ENCODE data around the gene SS18L1.

The SS18L1 gene

DNA sequence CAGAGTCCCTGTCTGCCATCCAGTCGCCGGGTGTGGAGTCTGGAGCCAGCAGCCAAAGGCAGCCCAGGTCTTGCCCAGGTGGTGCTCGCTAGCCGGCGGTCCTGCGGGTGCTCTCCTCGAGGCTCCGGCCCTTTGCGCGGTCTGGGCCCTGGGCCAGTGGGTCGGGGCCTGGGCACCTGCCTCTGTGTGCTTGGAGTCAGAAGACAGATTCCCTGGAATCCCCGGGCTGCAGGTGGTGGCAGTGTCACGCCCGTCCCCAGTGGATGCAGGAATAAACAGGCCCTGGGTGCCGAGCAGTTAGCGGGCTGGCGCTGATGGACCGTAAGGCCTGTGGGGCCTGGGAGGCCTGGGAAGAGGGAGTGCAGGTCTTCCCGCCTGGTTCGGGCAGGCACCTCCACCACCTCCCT is 5.3 kb downstream of the SS18L1 start:
- no peak overlapping the region for H3K4me3 ChIP-seq (ENCODE audit: low read depth, low read length)
- POLR2A ChIA-PET: no interaction called here
- TF ChIP-seq, protein P1, sequence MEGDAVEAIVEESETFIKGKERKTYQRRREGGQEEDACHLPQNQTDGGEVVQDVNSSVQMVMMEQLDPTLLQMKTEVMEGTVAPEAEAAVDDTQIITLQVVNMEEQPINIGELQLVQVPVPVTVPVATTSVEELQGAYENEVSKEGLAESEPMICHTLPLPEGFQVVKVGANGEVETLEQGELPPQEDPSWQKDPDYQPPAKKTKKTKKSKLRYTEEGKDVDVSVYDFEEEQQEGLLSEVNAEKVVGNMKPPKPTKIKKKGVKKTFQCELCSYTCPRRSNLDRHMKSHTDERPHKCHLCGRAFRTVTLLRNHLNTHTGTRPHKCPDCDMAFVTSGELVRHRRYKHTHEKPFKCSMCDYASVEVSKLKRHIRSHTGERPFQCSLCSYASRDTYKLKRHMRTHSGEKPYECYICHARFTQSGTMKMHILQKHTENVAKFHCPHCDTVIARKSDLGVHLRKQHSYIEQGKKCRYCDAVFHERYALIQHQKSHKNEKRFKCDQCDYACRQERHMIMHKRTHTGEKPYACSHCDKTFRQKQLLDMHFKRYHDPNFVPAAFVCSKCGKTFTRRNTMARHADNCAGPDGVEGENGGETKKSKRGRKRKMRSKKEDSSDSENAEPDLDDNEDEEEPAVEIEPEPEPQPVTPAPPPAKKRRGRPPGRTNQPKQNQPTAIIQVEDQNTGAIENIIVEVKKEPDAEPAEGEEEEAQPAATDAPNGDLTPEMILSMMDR (IDR thresholded peaks at IDR 0.05; ENCODE audit: insufficient read depth, low read length, missing control alignments): no peak
- CTCF ChIA-PET: interaction anchor here (1.6 kb wide), 1 partner anchor 11 kb away, joined by 5 read pairs; no protein-coding TSS in a partner anchor
- DNase-seq (ENCODE audit: low read depth, low spot score): no peak

GRCh38 chr20:62149532-62150309 is 6.2 kb downstream of the SS18L1 start:
- ChIA-PET CTCF (interaction anchor here (0.8 to 1.6 kb wide), 2 partner anchors 10 to 11 kb away, joined by 3 to 5 read pairs; no protein-coding TSS in a partner anchor), POLR2A (no interaction called here)
- DNase-seq (ENCODE audit: low read depth, low spot score): no peak
- H3K4me3 ChIP-seq (ENCODE audit: low read depth, low read length): no peak overlapping the region
- TF ChIP-seq, protein P1 (IDR thresholded peaks at IDR 0.05; ENCODE audit: insufficient read depth, low read length, missing control alignments): no peak

DNA sequence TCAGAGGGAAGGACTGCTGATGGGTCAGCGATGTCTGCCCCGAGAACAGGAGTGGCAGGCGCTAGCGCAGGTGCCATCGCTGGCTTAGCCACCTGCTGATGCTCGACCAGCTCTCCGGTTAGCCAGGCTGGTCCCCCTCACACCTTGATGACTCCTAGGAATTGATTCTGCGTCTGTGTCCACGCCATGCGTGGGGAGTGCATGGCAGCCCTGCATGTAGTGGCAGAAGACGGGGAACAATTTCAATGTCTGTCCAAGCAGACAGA is 6.7 kb downstream of the SS18L1 start:
- no peak for DNase-seq (ENCODE audit: low read depth, low spot score)
- POLR2A ChIA-PET: interaction anchor here (0.6 kb wide), 1 partner anchor 976 kb away, joined by 3 read pairs; no protein-coding TSS in a partner anchor
- CTCF ChIA-PET: interaction anchor here (0.8 to 1.6 kb wide), 2 partner anchors 10 to 12 kb away, joined by 3 to 5 read pairs; no protein-coding TSS in a partner anchor
- H3K4me3 ChIP-seq (ENCODE audit: low read depth, low read length): no peak overlapping the region
- TF ChIP-seq, protein P1 (IDR thresholded peaks at IDR 0.05; ENCODE audit: insufficient read depth, low read length, missing control alignments): no peak

DNA sequence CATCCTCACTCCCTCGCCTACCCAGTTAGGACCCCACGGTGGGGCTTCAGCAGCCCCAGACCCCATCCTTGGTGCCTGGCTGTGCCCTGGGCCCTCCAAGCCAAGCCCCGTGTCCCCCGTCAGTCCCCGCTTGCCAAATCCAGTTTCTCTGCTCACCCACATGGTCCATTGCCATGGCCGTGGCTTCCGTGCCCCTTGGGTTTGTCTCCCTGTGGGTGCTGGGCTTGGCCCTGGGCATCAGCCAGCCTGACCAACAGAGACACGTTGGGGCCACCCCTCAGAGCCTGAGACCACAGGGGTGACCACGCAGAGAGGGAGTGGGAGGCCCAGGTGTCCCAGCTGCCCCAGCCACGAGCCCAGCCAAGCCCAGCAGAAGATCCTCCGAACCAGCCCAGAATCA is 7.7 kb downstream of the SS18L1 start:
- POLR2A ChIA-PET: no interaction called here
- no peak for DNase-seq (ENCODE audit: low read depth, low spot score)
- CTCF ChIA-PET: interaction anchor here (0.9 kb wide), 1 partner anchor 141 kb away, joined by 3 read pairs; no protein-coding TSS in a partner anchor
- TF ChIP-seq, protein P1 (IDR thresholded peaks at IDR 0.05; ENCODE audit: insufficient read depth, low read length, missing control alignments): no peak
- no peak overlapping the region for H3K4me3 ChIP-seq (ENCODE audit: low read depth, low read length)

GRCh38 chr20:62151835-62152364 is 8.3 kb downstream of the SS18L1 start:
- DNase-seq (ENCODE audit: low read depth, low spot score): no peak
- H3K4me3 ChIP-seq (ENCODE audit: low read depth, low read length): no peak overlapping the region
- ChIA-PET POLR2A (no interaction called here), CTCF (interaction anchor here (0.9 to 1.7 kb wide), 3 partner anchors 14 to 142 kb away, joined by 3 to 6 read pairs (median 3); no protein-coding TSS in a partner anchor)
- TF ChIP-seq, protein P1 (IDR thresholded peaks at IDR 0.05; ENCODE audit: insufficient read depth, low read length, missing control alignments): no peak

Measured in AG04449 (cell line).